GM21529 (cell line): Measurements from ENCODE around the gene AGAP9.
A peak's percentile ranks its signal among the peaks of the same experiment; 100 is the strongest.
"Not testable (repeated sequence)": the region's sequence is repeated elsewhere in the genome, so short reads cannot be mapped to it uniquely, and the experiment has no call there.

Experiments
- ATAC-seq: cut with Tn5 transposase; IDR thresholded peaks from one replicate; pipeline ENCODE4 v1.9.1; 2021; ENCODE audit not compliant: unreplicated experiment

Gene AGAP9

GRCh38 chr10:47523475-47523874 is at the start of gene AGAP9:
Gene AGAP9, minus strand, starts transcription at chr10:47523638. Its CDS starts 112 bp downstream, at chr10:47523526.
- not testable (repeated sequence) for ATAC-seq

- ATAC-seq = not testable (repeated sequence)
Measured at GRCh38 chr10:47571138-47571912, 47.9 kb upstream of the AGAP9 start.

- ATAC-seq = not testable (repeated sequence)
Measured at GRCh38 chr10:47566757-47567156, 43.3 kb upstream of the AGAP9 start.

- ATAC-seq = not testable (repeated sequence)
Measured at GRCh38 chr10:47566108-47566699, 42.8 kb upstream of the AGAP9 start.

GRCh38 chr10:47565517-47565920 is 42.1 kb upstream of the AGAP9 start:
- ATAC-seq = not testable (repeated sequence)

GRCh38 chr10:47564953-47565352 is 41.5 kb upstream of the AGAP9 start:
- ATAC-seq = not testable (repeated sequence)

GRCh38 chr10:47564318-47564717 is 40.9 kb upstream of the AGAP9 start:
- not testable (repeated sequence) for ATAC-seq

GRCh38 chr10:47560452-47560851 is 37.0 kb upstream of the AGAP9 start:
- not testable (repeated sequence) for ATAC-seq

- not testable (repeated sequence) for ATAC-seq
Measured at GRCh38 chr10:47559718-47560308, 36.4 kb upstream of the AGAP9 start.

- ATAC-seq = not testable (repeated sequence)
Measured at GRCh38 chr10:47558109-47558508, 34.7 kb upstream of the AGAP9 start.

GRCh38 chr10:47557616-47558015 is 34.2 kb upstream of the AGAP9 start:
- not testable (repeated sequence) for ATAC-seq

- ATAC-seq = not testable (repeated sequence)
Measured at GRCh38 chr10:47555334-47555733, 31.9 kb upstream of the AGAP9 start.

- not testable (repeated sequence) for ATAC-seq
Measured at GRCh38 chr10:47554552-47554951, 31.1 kb upstream of the AGAP9 start.

- not testable (repeated sequence) for ATAC-seq
Measured at GRCh38 chr10:47553860-47554247, 30.4 kb upstream of the AGAP9 start.

- ATAC-seq = peak; percentile 88
Measured at GRCh38 chr10:47553214-47553859, 29.9 kb upstream of the AGAP9 start.

- ATAC-seq = peak; percentile 58
Measured at GRCh38 chr10:47552719-47553118, 29.3 kb upstream of the AGAP9 start.

- ATAC-seq = not testable (repeated sequence)
Measured at GRCh38 chr10:47547286-47547685, 23.8 kb upstream of the AGAP9 start.

GRCh38 chr10:47536430-47536829 is 13.0 kb upstream of the AGAP9 start:
- ATAC-seq = not testable (repeated sequence)

GRCh38 chr10:47502313-47502712 is 21.1 kb downstream of the AGAP9 start:
- not testable (repeated sequence) for ATAC-seq

- not testable (repeated sequence) for ATAC-seq
Measured at GRCh38 chr10:47494226-47494625, 29.2 kb downstream of the AGAP9 start.

GRCh38 chr10:47491600-47491999 is 31.8 kb downstream of the AGAP9 start, which contains the start of gene FAM25G:
Gene FAM25G, minus strand, starts transcription at chr10:47491700. Its CDS starts 26 bp downstream, at chr10:47491674.
- not testable (repeated sequence) for ATAC-seq
